Upper lobe of left lung (tissue), 4 donors: Measurements from ENCODE around the gene DEFB125.
"Not testable (repeated sequence)": the region's sequence is repeated elsewhere in the genome, so short reads cannot be mapped to it uniquely, and the experiment has no call there.

Source experiments
- CTCF ChIP-seq, 6 experiments: fragments of 450-650 bp in 4 of 6; fragments of 200-600 bp in 2 of 6; sonication (generic) in 2 of 6; IDR thresholded peaks; one replicate each; pipeline ENCODE4 v1.5.1; 2016 to 2019; ENCODE audit warnings: antibody characterized with exemption in 6 of 6
- EP300 ChIP-seq, 4 donors: sonication (generic); formaldehyde crosslinking; IDR thresholded peaks; one replicate each; pipeline ENCODE4 v1.5.1; 2017; ENCODE audit warnings: antibody characterized with exemption in 4 of 4, control low read depth in 2 of 4

DNA sequence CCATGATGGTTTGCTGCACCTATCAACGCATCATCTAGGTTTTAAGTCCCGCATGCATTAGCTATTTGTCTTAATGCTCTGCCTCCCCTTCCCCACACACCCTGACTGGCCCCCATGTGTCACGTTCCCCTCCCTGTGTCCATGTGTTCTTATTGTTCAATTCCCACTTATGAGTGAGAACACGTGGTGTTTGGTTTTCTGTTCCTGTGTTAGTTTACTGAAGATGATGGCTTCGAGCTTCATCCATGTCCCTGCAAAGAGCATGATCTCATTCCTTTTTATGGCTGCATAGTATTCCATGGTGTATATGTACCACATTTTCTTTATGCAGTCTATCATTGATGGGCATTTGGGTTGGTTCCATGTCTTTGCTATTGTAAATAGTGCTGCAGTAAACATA, 10.2 kb downstream of the DEFB125 start:
- not testable (repeated sequence) for TF ChIP-seq CTCF, EP300 (IDR thresholded peaks at IDR 0.05)
